ENCODE data around the gene OTUB2.
A peak's percentile ranks its signal among the peaks of the same experiment; 100 is the strongest.

Gene OTUB2

GRCh38 chr14:94022532-94023411 lies 3.4 kb upstream of the OTUB2 start:
- DNase-seq: no peak

- no peak for DNase-seq
These were observed 1.6 kb upstream of the OTUB2 start for GRCh38 chr14:94024549-94024948.

GRCh38 chr14:94025720-94026119 lies 420 bp upstream of the OTUB2 start:
- DNase-seq: no peak

- DNase-seq: no peak
These were observed 839 bp downstream of the OTUB2 start for GRCh38 chr14:94026889-94027469.

GRCh38 chr14:94027566-94028449 lies 1.7 kb downstream of the OTUB2 start:
- DNase-seq: no peak

- no peak for DNase-seq
These were observed 2.3 kb downstream of the OTUB2 start for GRCh38 chr14:94028450-94028826.

- peak; percentile 35 to 58 for DNase-seq
These were observed 3.1 kb downstream of the OTUB2 start for GRCh38 chr14:94029265-94029664.

GRCh38 chr14:94029671-94030203 lies 3.6 kb downstream of the OTUB2 start:
- DNase-seq: no peak

- DNase-seq: no peak
These were observed 4.4 kb downstream of the OTUB2 start for GRCh38 chr14:94030571-94030970.

- DNase-seq: no peak
These were observed 5.2 kb downstream of the OTUB2 start for GRCh38 chr14:94031161-94031882.

GRCh38 chr14:94031883-94032279 lies 5.7 kb downstream of the OTUB2 start:
- no peak for DNase-seq

GRCh38 chr14:94034886-94035285 lies 8.7 kb downstream of the OTUB2 start:
- DNase-seq: no peak

GRCh38 chr14:94036313-94037167 lies 10.4 kb downstream of the OTUB2 start:
- peak; percentile 56 to 64 for DNase-seq

- DNase-seq: no peak
These were observed 11.8 kb downstream of the OTUB2 start for GRCh38 chr14:94037954-94038353.

- DNase-seq: no peak
These were observed 12.4 kb downstream of the OTUB2 start for GRCh38 chr14:94038510-94038909.

- no peak for DNase-seq
These were observed 12.9 kb downstream of the OTUB2 start for GRCh38 chr14:94038921-94039629.

- no peak for DNase-seq
These were observed 14.1 kb downstream of the OTUB2 start for GRCh38 chr14:94040247-94040646.

- DNase-seq: no peak
These were observed 14.7 kb downstream of the OTUB2 start for GRCh38 chr14:94040796-94041195.

GRCh38 chr14:94041551-94042346 lies 15.6 kb downstream of the OTUB2 start:
- no peak for DNase-seq
